Keratinocyte (primary cell): ENCODE results near the gene TMTC2. TPM values are rescaled to one million over a fixed set of nuclear protein-coding genes. Genes with fewer than 3 reads are reported as not detected.

Source experiments
- DNase-seq: peaks from one replicate; pipeline ENCODE4 v3.0.0-alpha.2; 2011; ENCODE audit warnings: low read depth, missing footprints, low spot score
- FAIRE-seq: peaks from 2 replicates; lab custom pipeline; 2011; peaks lifted over from hg19 to GRCh38; lab: Jason Lieb, UNC
- H2AFZ ChIP-seq: 2 replicates; pipeline ENCODE4 v1.6.0; 2012; ENCODE audit warnings: low read length, control low read depth, inconsistent platforms; ENCODE audit not compliant: control insufficient read depth
- H3K27ac ChIP-seq: 2 replicates; pipeline ENCODE4 v1.5.1; 2011; ENCODE audit warnings: low read length; ENCODE audit not compliant: control insufficient read depth, insufficient read depth
- H3K27me3 ChIP-seq: 3 replicates; pipeline ENCODE4 v1.6.0; 2011; ENCODE audit warnings: low read length; ENCODE audit not compliant: control insufficient read depth, insufficient read depth; ENCODE audit errors: extremely low read depth
- H3K36me3 ChIP-seq, 2 experiments: 2 replicates in 1 of 2; 3 replicates in 1 of 2; pipeline ENCODE4 v1.5.1; 2011; ENCODE audit warnings: low read length in 2 of 2, mild to moderate bottlenecking in 1 of 2; ENCODE audit not compliant: control insufficient read depth in 2 of 2, insufficient read depth in 2 of 2; ENCODE audit errors: extremely low read depth in 1 of 2
- H3K4me1 ChIP-seq: 3 replicates; pipeline ENCODE4 v1.5.1; 2011; ENCODE audit warnings: low read length; ENCODE audit not compliant: control insufficient read depth, insufficient read depth; ENCODE audit errors: extremely low read depth
- H3K4me2 ChIP-seq: 3 replicates; pipeline ENCODE4 v1.6.0; 2011; ENCODE audit warnings: low read depth, low read length; ENCODE audit not compliant: control insufficient read depth, insufficient read depth; ENCODE audit errors: extremely low read depth
- H3K4me3 ChIP-seq, 3 experiments: fragments of 200-600 bp in 1 of 3; sonication (generic) in 1 of 3; 2 replicates in 2 of 3; 3 replicates in 1 of 3; pipeline ENCODE4 v1.5.1; 2011 to 2016; ENCODE audit warnings: low read length in 3 of 3, mild to moderate bottlenecking in 3 of 3, control low read depth in 2 of 3, inconsistent platforms in 1 of 3, low read depth in 1 of 3, mixed read lengths in 1 of 3, mixed run types in 1 of 3, moderate library complexity in 1 of 3; ENCODE audit not compliant: control insufficient read depth in 2 of 3, insufficient read depth in 2 of 3; ENCODE audit errors: extremely low read depth in 1 of 3
- H3K79me2 ChIP-seq: 2 replicates; pipeline ENCODE4 v1.6.0; 2012; ENCODE audit warnings: low read length; ENCODE audit not compliant: control insufficient read depth, insufficient read depth
- H3K9ac ChIP-seq: 3 replicates; pipeline ENCODE4 v1.6.0; 2011; ENCODE audit warnings: low read length; ENCODE audit not compliant: control insufficient read depth, insufficient read depth; ENCODE audit errors: extremely low read depth
- H3K9me1 ChIP-seq: 3 replicates; pipeline ENCODE4 v1.6.0; 2011; ENCODE audit warnings: low read length; ENCODE audit not compliant: control insufficient read depth, insufficient read depth; ENCODE audit errors: extremely low read depth
- H3K9me3 ChIP-seq: 2 replicates; pipeline ENCODE4 v1.5.1; 2012; ENCODE audit warnings: low read depth, low read length; ENCODE audit not compliant: control insufficient read depth
- H4K20me1 ChIP-seq: 3 replicates; pipeline ENCODE4 v1.6.0; 2011; ENCODE audit warnings: low read length; ENCODE audit not compliant: control insufficient read depth, insufficient read depth; ENCODE audit errors: extremely low read depth
- CTCF ChIP-seq, 3 experiments: IDR thresholded peaks in 1 of 3; conservative IDR thresholded peaks in 1 of 3; optimal IDR thresholded peaks in 1 of 3; 2 replicates in 2 of 3; 3 replicates in 1 of 3; pipeline versions ENCODE3 to v1.5.1; 2011; ENCODE audit warnings: low read length in 3 of 3, mild to moderate bottlenecking in 3 of 3, moderate library complexity in 2 of 3, control low read depth in 1 of 3, inconsistent platforms in 1 of 3; ENCODE audit not compliant: insufficient read depth in 2 of 3; ENCODE audit errors: extremely low read depth in 1 of 3
- EZH2 ChIP-seq: IDR thresholded peaks from one replicate; pipeline ENCODE4 v1.6.1; 2012; ENCODE audit warnings: inconsistent platforms, mild to moderate bottlenecking, low read length, moderate library complexity
- dilution Hi-C: fragments of 300-500 bp; cut with MboI; formaldehyde crosslinking; loops from one replicate; pipeline ENCODE4 v1.7.0; 2020; ENCODE audit warnings: low sequenced_read_pairs; ENCODE audit not compliant: extremely low pct_ligation_motif_present
- polyA plus RNA-seq, 5 experiments: library from polyadenylated mRNA; depleted of rRNA in 3 of 5; stranded (reverse) in 3 of 5; stranded (forward) in 1 of 5; unstranded in 1 of 5; fragments of >200 nt; gene quantifications; 1 replicate in 1 of 5; 2 replicates in 3 of 5; 3 replicates in 1 of 5; pipeline versions ENCODE4 v1.2.1 to v1.2.3, GENCODE V29; 2011 to 2012; ENCODE audit warnings: missing spikeins in 2 of 5, low read depth in 1 of 5, low replicate concordance in 1 of 5

TMTC2 gene
- polyA plus RNA-seq, 1 donor (not counting 4 experiments of a cell fraction or from before 2014, with no cell fraction given) = 3.8 TPM

GRCh38 chr12:82970614-82971013, 283.9 kb downstream of the TMTC2 start:
- Histone ChIP-seq H3K4me3 (no peak overlapping the region), H3K4me2 (no peak overlapping the region), H3K36me3 (no peaks in the 10 kb centered on the region), H3K27ac (no peak overlapping the region), H4K20me1 (no peaks in the 10 kb centered on the region), H3K27me3 (no peaks in the 10 kb centered on the region), H3K9me3 (no peaks in the 10 kb centered on the region), H3K4me1 (no peaks in the 10 kb centered on the region), H2AFZ (no peak overlapping the region), H3K9ac (no peak overlapping the region), H3K9me1 (no peaks in the 10 kb centered on the region), H3K79me2 (no peaks in the 10 kb centered on the region)
- TF ChIP-seq CTCF (optimal IDR thresholded peaks at IDR 0.05 in 1 of 3, IDR thresholded peaks at IDR 0.05 in 1 of 3, conservative IDR thresholded peaks at IDR 0.05 in 1 of 3; ENCODE audit: extremely low read depth in 1 of 3, insufficient read depth in 2 of 3, low read length in 3 of 3) (no peak), EZH2 (no peak)
- DNase-seq (no peak), FAIRE-seq (no peak)
- dilution Hi-C loops = no loop called here

- DNase-seq (no peak), FAIRE-seq (no peak)
- H3K27me3 ChIP-seq = no peaks in the 10 kb centered on the region
- H3K79me2 ChIP-seq = no peaks in the 10 kb centered on the region
- TF ChIP-seq CTCF (optimal IDR thresholded peaks at IDR 0.05 in 1 of 3, IDR thresholded peaks at IDR 0.05 in 1 of 3, conservative IDR thresholded peaks at IDR 0.05 in 1 of 3; ENCODE audit: extremely low read depth in 1 of 3, insufficient read depth in 2 of 3, low read length in 3 of 3) = no peak
- no peak for TF ChIP-seq EZH2
- H3K4me1 ChIP-seq = no peaks in the 10 kb centered on the region
- no peak overlapping the region for H3K9ac ChIP-seq
- H4K20me1 ChIP-seq = no peaks in the 10 kb centered on the region
- H2AFZ ChIP-seq = no peak overlapping the region
- H3K27ac ChIP-seq = no peak overlapping the region
- dilution Hi-C loops = no loop called here
- H3K9me1 ChIP-seq = no peaks in the 10 kb centered on the region
- H3K4me2 ChIP-seq = no peak overlapping the region
- no peaks in the 10 kb centered on the region for H3K9me3 ChIP-seq
- no peaks in the 10 kb centered on the region for H3K36me3 ChIP-seq
- no peak overlapping the region for H3K4me3 ChIP-seq
Measured at GRCh38 chr12:82971584-82971983, 284.9 kb downstream of the TMTC2 start.
